Measurements from ENCODE around the gene TSEN54.

Gene TSEN54

GRCh38 chr17:75502721-75503329 lies 13.5 kb upstream of the TSEN54 start:
- H3K4me3 ChIP-seq (ENCODE audit: low read depth in 1 of 2, low read length in 2 of 2), result no peak overlapping the region
- no peaks in the 10 kb centered on the region for H3K4me1 ChIP-seq (ENCODE audit: insufficient read depth, low read length)
- TF ChIP-seq EZH2 (IDR thresholded peaks at IDR 0.05; ENCODE audit: borderline replicate concordance, low read depth, low read length, severe bottlenecking) (no peak), CTCF (IDR thresholded peaks at IDR 0.05; ENCODE audit: borderline replicate concordance, extremely low read depth, low read length, poor library complexity, severe bottlenecking) (no peak)
- peaks cover 14% of the 10 kb centered on the region for H4K20me1 ChIP-seq (ENCODE audit: insufficient read depth, low read length)
- H3K4me2 ChIP-seq (ENCODE audit: insufficient read depth, low read length), result no peak overlapping the region
- no peaks in the 10 kb centered on the region for H3K79me2 ChIP-seq (ENCODE audit: insufficient read depth, low read length)
- ATAC-seq (ENCODE audit: insufficient read depth, low read depth), result no peak
- no peaks in the 10 kb centered on the region for H3K9me3 ChIP-seq (ENCODE audit: insufficient read depth, low read length, severe bottlenecking)
- H3K9ac ChIP-seq (ENCODE audit: low read depth, low read length), result no peak overlapping the region
- peaks cover 80% of the 10 kb centered on the region for H3K36me3 ChIP-seq (ENCODE audit: insufficient read depth, low read length)
- no peaks in the 10 kb centered on the region for H3K27me3 ChIP-seq (ENCODE audit: insufficient read depth, low read length, poor library complexity)
- H2AFZ ChIP-seq (ENCODE audit: low read depth, low read length), result no peak overlapping the region
- no peak overlapping the region for H3K27ac ChIP-seq (ENCODE audit: low read length)
- DNase-seq, result no peak

GRCh38 chr17:75503337-75503950 lies 12.9 kb upstream of the TSEN54 start:
- no peak for DNase-seq
- no peak overlapping the region for H3K9ac ChIP-seq (ENCODE audit: low read depth, low read length)
- no peak overlapping the region for H3K27ac ChIP-seq (ENCODE audit: low read length)
- no peak overlapping the region for H3K4me3 ChIP-seq (ENCODE audit: low read depth in 1 of 2, low read length in 2 of 2)
- no peaks in the 10 kb centered on the region for H3K27me3 ChIP-seq (ENCODE audit: insufficient read depth, low read length, poor library complexity)
- peaks cover 18% of the 10 kb centered on the region for H4K20me1 ChIP-seq (ENCODE audit: insufficient read depth, low read length)
- no peaks in the 10 kb centered on the region for H3K4me1 ChIP-seq (ENCODE audit: insufficient read depth, low read length)
- no peak for TF ChIP-seq CTCF (IDR thresholded peaks at IDR 0.05; ENCODE audit: borderline replicate concordance, extremely low read depth, low read length, poor library complexity, severe bottlenecking)
- no peak for TF ChIP-seq EZH2 (IDR thresholded peaks at IDR 0.05; ENCODE audit: borderline replicate concordance, low read depth, low read length, severe bottlenecking)
- no peak overlapping the region for H2AFZ ChIP-seq (ENCODE audit: low read depth, low read length)
- ATAC-seq (ENCODE audit: insufficient read depth, low read depth), result no peak
- H3K4me2 ChIP-seq (ENCODE audit: insufficient read depth, low read length), result no peak overlapping the region
- H3K36me3 ChIP-seq (ENCODE audit: insufficient read depth, low read length), result peaks cover 79% of the 10 kb centered on the region
- no peaks in the 10 kb centered on the region for H3K9me3 ChIP-seq (ENCODE audit: insufficient read depth, low read length, severe bottlenecking)
- H3K79me2 ChIP-seq (ENCODE audit: insufficient read depth, low read length), result no peaks in the 10 kb centered on the region

- no peak for DNase-seq
- no peak for ATAC-seq (ENCODE audit: insufficient read depth, low read depth)
- no peaks in the 10 kb centered on the region for H3K4me1 ChIP-seq (ENCODE audit: insufficient read depth, low read length)
- peaks cover 75% of the 10 kb centered on the region for H3K36me3 ChIP-seq (ENCODE audit: insufficient read depth, low read length)
- no peak overlapping the region for H2AFZ ChIP-seq (ENCODE audit: low read depth, low read length)
- no peak for TF ChIP-seq CTCF (IDR thresholded peaks at IDR 0.05; ENCODE audit: borderline replicate concordance, extremely low read depth, low read length, poor library complexity, severe bottlenecking)
- TF ChIP-seq EZH2 (IDR thresholded peaks at IDR 0.05; ENCODE audit: borderline replicate concordance, low read depth, low read length, severe bottlenecking), result no peak
- H3K27ac ChIP-seq (ENCODE audit: low read length), result no peak overlapping the region
- no peak overlapping the region for H3K4me3 ChIP-seq (ENCODE audit: low read depth in 1 of 2, low read length in 2 of 2)
- no peaks in the 10 kb centered on the region for H3K9me3 ChIP-seq (ENCODE audit: insufficient read depth, low read length, severe bottlenecking)
- H3K9ac ChIP-seq (ENCODE audit: low read depth, low read length), result no peak overlapping the region
- no peaks in the 10 kb centered on the region for H3K79me2 ChIP-seq (ENCODE audit: insufficient read depth, low read length)
- H3K4me2 ChIP-seq (ENCODE audit: insufficient read depth, low read length), result no peak overlapping the region
- H4K20me1 ChIP-seq (ENCODE audit: insufficient read depth, low read length), result peaks cover 19% of the 10 kb centered on the region
- no peaks in the 10 kb centered on the region for H3K27me3 ChIP-seq (ENCODE audit: insufficient read depth, low read length, poor library complexity)
Observed at GRCh38 chr17:75503976-75504346, 12.4 kb upstream of the TSEN54 start.
